GM19455 (cell line): ENCODE measurements around the gene NSUN6.

ENCODE experiments used
- ATAC-seq: cut with Tn5 transposase; IDR thresholded peaks from one replicate; pipeline ENCODE4 v1.9.1; 2021; ENCODE audit not compliant: unreplicated experiment

NSUN6 gene

GRCh38 chr10:18563003-18563726 is 88.2 kb downstream of the NSUN6 start:
- ATAC-seq: no peak

- no peak for ATAC-seq
Measured at GRCh38 chr10:18561861-18562551, 89.4 kb downstream of the NSUN6 start.

- no peak for ATAC-seq
Measured at GRCh38 chr10:18557960-18558359, 93.4 kb downstream of the NSUN6 start.

- no peak for ATAC-seq
Measured at GRCh38 chr10:18556522-18557147, 94.8 kb downstream of the NSUN6 start.

- ATAC-seq: no peak
Measured at GRCh38 chr10:18554479-18554878, 96.9 kb downstream of the NSUN6 start.

GRCh38 chr10:18551473-18551872 is 99.9 kb downstream of the NSUN6 start:
- no peak for ATAC-seq

GRCh38 chr10:18549105-18549504 is 102.3 kb downstream of the NSUN6 start:
- ATAC-seq: no peak

- no peak for ATAC-seq
Measured at GRCh38 chr10:18545621-18546305, 105.6 kb downstream of the NSUN6 start.

GRCh38 chr10:18542832-18543231 is 108.6 kb downstream of the NSUN6 start:
- ATAC-seq: no peak

- no peak for ATAC-seq
Measured at GRCh38 chr10:18540195-18540594, 111.2 kb downstream of the NSUN6 start.

GRCh38 chr10:18539335-18539734 is 112.1 kb downstream of the NSUN6 start:
- no peak for ATAC-seq

- no peak for ATAC-seq
Measured at GRCh38 chr10:18533896-18534295, 117.5 kb downstream of the NSUN6 start.

- no peak for ATAC-seq
Measured at GRCh38 chr10:18532881-18533535, 118.4 kb downstream of the NSUN6 start.

- no peak for ATAC-seq
Measured at GRCh38 chr10:18528292-18528691, 123.1 kb downstream of the NSUN6 start.

- ATAC-seq: no peak
Measured at GRCh38 chr10:18527687-18528086, 123.7 kb downstream of the NSUN6 start.

GRCh38 chr10:18523858-18524257 is 127.5 kb downstream of the NSUN6 start:
- no peak for ATAC-seq

GRCh38 chr10:18523025-18523424 is 128.4 kb downstream of the NSUN6 start:
- no peak for ATAC-seq

GRCh38 chr10:18516851-18517250 is 134.5 kb downstream of the NSUN6 start:
- ATAC-seq: no peak

- no peak for ATAC-seq
Measured at GRCh38 chr10:18514537-18514936, 136.8 kb downstream of the NSUN6 start.

GRCh38 chr10:18508587-18508986 is 142.8 kb downstream of the NSUN6 start:
- no peak for ATAC-seq
